Measurements from ENCODE around the gene CLCF1. TPM values are rescaled to one million over a fixed set of nuclear protein-coding genes. Genes with fewer than 3 reads are reported as not detected.
A peak's percentile ranks its signal among the peaks of the same experiment; 100 is the strongest.

CLCF1 gene
- total and polyA plus RNA-seq, 2 of the 13 experiments (the other 11 are each of a cell fraction or from before 2014, with no cell fraction given): 0.49 to 0.78 TPM

- peak; percentile 92 for TF ChIP-seq ZNF687 (CRISPR knock-in tag; IDR thresholded peaks at IDR 0.05)
- TF ChIP-seq TCF12 (IDR thresholded peaks at IDR 0.05): no peak
- TF ChIP-seq TCF12 (CRISPR knock-in tag; IDR thresholded peaks at IDR 0.05): no peak
- no peak for TF ChIP-seq KDM6A (CRISPR knock-in tag; IDR thresholded peaks at IDR 0.05; ENCODE audit: low read depth)
- TF ChIP-seq CCAR2 (optimal IDR thresholded peaks at IDR 0.05; ENCODE audit: low read depth, low read length): no peak
- no peak for TF ChIP-seq CREB3 (CRISPR knock-in tag; IDR thresholded peaks at IDR 0.05)
- TF ChIP-seq CBFB (CRISPR knock-in tag; IDR thresholded peaks at IDR 0.05): peak; percentile 87
- TF ChIP-seq DPF2 (CRISPR knock-in tag; IDR thresholded peaks at IDR 0.05; ENCODE audit: borderline replicate concordance, low read depth): no peak
- no peak for TF ChIP-seq TRIM22 (IDR thresholded peaks at IDR 0.05)
- no peak for TF ChIP-seq ZBTB37 (CRISPR knock-in tag; IDR thresholded peaks at IDR 0.05)
- TF ChIP-seq THAP9 (CRISPR knock-in tag; IDR thresholded peaks at IDR 0.05; ENCODE audit: borderline replicate concordance): peak; percentile 68; the same call in 1 of the 2 replicates
- TF ChIP-seq XBP1 (CRISPR knock-in tag; IDR thresholded peaks at IDR 0.05): no peak
- 0 out of 2 replicates have a peak, but pooled peaks have one; percentile 16 for TF ChIP-seq ZSCAN21 (CRISPR knock-in tag; IDR thresholded peaks at IDR 0.05; ENCODE audit: borderline replicate concordance)
- TF ChIP-seq TBX3 (IDR thresholded peaks at IDR 0.05; ENCODE audit: borderline replicate concordance): no peak
- no peak for TF ChIP-seq ZNF451 (CRISPR knock-in tag; IDR thresholded peaks at IDR 0.05)
- TF ChIP-seq CENPBD1 (CRISPR knock-in tag; IDR thresholded peaks at IDR 0.05; ENCODE audit: borderline replicate concordance, low read depth): no peak
- no peak for TF ChIP-seq NR2F2 (IDR thresholded peaks at IDR 0.05; ENCODE audit: borderline replicate concordance, low read depth)
- TF ChIP-seq SMAD1 (CRISPR knock-in tag; IDR thresholded peaks at IDR 0.05; ENCODE audit: borderline replicate concordance, low read depth): no peak
Measured at GRCh38 chr11:67317205-67317887, 56.1 kb downstream of the CLCF1 start (continued).

All from HepG2 (cell line).